ENCODE results near the gene ARIH1.

Gene ARIH1

DNA sequence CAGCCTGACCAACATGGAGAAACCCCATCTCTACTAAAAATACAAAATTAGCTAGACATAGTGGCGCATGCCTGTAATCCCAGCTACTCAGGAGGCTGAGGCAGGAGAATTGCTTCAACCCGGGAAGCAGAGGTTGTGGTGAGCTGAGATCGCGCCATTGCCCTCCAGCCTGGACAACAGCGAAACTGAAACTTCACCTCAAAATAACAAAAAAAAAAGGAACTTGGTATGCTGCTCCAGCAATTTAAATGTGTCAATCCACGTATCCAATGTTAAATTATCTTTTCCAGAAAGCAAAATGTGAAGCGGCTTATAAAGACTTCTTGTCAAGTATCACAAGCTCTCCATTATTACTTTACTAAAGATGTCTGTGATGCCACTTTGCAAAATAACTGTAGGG lies 9.9 kb upstream of the ARIH1 start:
- TF ChIP-seq CTCF (IDR thresholded peaks at IDR 0.05; ENCODE audit: poor library complexity, severe bottlenecking) = no peak
- H3K27ac ChIP-seq (ENCODE audit: poor library complexity, severe bottlenecking) = no peak overlapping the region
- H3K4me3 ChIP-seq (ENCODE audit: severe bottlenecking) = no peak overlapping the region
- ATAC-seq (ENCODE audit: low read depth) = no peak
- no peak for DNase-seq (ENCODE audit: low spot score)
- no peaks in the 10 kb centered on the region for H3K36me3 ChIP-seq (ENCODE audit: low read depth)
- H3K4me1 ChIP-seq (ENCODE audit: insufficient read depth, poor library complexity, severe bottlenecking) = no peaks in the 10 kb centered on the region
- H3K9me3 ChIP-seq (ENCODE audit: severe bottlenecking) = no peaks in the 10 kb centered on the region
- no peaks in the 10 kb centered on the region for H3K27me3 ChIP-seq (ENCODE audit: insufficient read depth, poor library complexity, severe bottlenecking)

DNA sequence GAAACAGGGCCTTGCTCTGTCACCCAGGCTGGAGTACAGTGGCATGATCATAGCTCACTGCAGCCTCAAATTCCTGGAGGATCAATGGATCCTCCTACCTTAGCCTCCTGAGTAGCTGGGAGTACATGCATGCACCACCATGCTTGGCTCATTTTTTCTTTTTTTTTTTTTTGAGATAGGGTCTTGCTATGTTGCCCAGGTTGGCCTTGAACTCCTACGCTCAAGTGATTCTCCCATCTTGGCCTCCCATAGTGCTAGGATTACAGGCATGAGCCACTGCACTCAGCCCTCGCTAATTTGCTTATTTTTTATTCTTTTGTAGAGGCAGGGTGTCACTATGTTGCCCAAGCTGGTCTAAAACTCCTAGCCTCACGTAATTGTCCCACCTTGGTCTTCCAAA lies 6.0 kb upstream of the ARIH1 start:
- Histone ChIP-seq H3K27ac (ENCODE audit: poor library complexity, severe bottlenecking) (no peak overlapping the region), H3K4me1 (ENCODE audit: insufficient read depth, poor library complexity, severe bottlenecking) (no peaks in the 10 kb centered on the region), H3K9me3 (ENCODE audit: severe bottlenecking) (no peaks in the 10 kb centered on the region), H3K27me3 (ENCODE audit: insufficient read depth, poor library complexity, severe bottlenecking) (no peaks in the 10 kb centered on the region), H3K36me3 (ENCODE audit: low read depth) (no peaks in the 10 kb centered on the region), H3K4me3 (ENCODE audit: severe bottlenecking) (no peak overlapping the region)
- no peak for ATAC-seq (ENCODE audit: low read depth)
- no peak for DNase-seq (ENCODE audit: low spot score)
- no peak for TF ChIP-seq CTCF (IDR thresholded peaks at IDR 0.05; ENCODE audit: poor library complexity, severe bottlenecking)

DNA sequence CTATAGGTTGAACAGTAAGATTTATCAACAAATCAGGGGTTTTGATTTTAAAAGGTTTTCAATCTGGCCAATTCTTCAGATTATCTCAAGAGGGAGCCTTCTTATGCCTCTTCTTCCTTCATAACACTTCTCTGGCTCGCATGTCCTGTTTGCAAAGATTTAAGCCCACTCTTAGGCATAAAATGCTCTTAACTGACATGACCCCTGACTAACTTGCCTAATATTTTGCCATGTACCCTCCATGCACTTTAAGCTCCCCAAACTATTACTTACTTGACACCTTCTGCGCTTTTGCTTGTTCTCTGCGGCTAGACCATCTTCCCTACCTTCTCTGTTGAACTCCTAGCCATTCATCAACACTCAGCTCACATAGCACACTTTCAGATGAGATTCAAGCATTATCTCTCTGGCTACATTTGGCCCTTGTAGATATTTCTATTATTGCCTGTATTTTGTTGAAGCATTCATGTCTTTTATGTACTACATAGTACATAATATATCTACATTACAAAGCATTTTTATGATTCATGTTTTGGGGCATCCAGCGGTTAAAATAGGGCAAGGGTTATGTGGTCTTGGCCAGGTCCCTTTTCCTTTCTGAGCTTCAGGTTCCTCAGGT lies 1.0 kb upstream of the ARIH1 start:
- no peak for TF ChIP-seq CTCF (IDR thresholded peaks at IDR 0.05; ENCODE audit: poor library complexity, severe bottlenecking)
- Histone ChIP-seq H3K4me3 (ENCODE audit: severe bottlenecking) (peak overlapping the region; percentile 79), H3K27ac (ENCODE audit: poor library complexity, severe bottlenecking) (peak overlapping the region; percentile 85), H3K27me3 (ENCODE audit: insufficient read depth, poor library complexity, severe bottlenecking) (no peaks in the 10 kb centered on the region), H3K4me1 (ENCODE audit: insufficient read depth, poor library complexity, severe bottlenecking) (peaks cover 17% of the 10 kb centered on the region), H3K9me3 (ENCODE audit: severe bottlenecking) (no peaks in the 10 kb centered on the region), H3K36me3 (ENCODE audit: low read depth) (peaks cover 26% of the 10 kb centered on the region)
- no peak for DNase-seq (ENCODE audit: low spot score)
- ATAC-seq (ENCODE audit: low read depth) = no peak

DNA sequence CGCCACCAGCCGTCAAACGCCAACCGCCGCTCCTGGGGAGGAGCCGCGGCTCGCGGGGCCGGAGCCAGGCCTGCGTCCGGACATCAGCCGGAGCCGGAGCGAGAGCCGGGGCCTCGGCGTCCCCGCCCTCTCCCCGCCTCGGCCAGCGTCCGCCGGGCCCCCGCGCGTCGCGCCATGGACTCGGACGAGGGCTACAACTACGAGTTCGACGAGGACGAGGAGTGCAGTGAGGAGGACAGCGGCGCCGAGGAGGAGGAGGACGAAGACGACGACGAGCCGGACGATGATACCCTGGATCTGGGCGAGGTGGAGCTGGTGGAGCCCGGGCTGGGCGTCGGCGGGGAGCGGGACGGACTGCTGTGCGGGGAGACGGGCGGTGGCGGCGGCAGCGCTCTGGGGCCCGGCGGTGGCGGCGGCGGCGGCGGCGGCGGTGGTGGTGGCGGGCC lies 359 bp downstream of the ARIH1 start:
- no peak for TF ChIP-seq CTCF (IDR thresholded peaks at IDR 0.05; ENCODE audit: poor library complexity, severe bottlenecking)
- peak; percentile 74 for DNase-seq (ENCODE audit: low spot score)
- H3K27ac ChIP-seq (ENCODE audit: poor library complexity, severe bottlenecking) = peak overlapping the region; percentile 85
- H3K9me3 ChIP-seq (ENCODE audit: severe bottlenecking) = no peaks in the 10 kb centered on the region
- H3K4me1 ChIP-seq (ENCODE audit: insufficient read depth, poor library complexity, severe bottlenecking) = peaks cover 17% of the 10 kb centered on the region
- H3K4me3 ChIP-seq (ENCODE audit: severe bottlenecking) = peak overlapping the region; percentile 79
- peaks cover 40% of the 10 kb centered on the region for H3K36me3 ChIP-seq (ENCODE audit: low read depth)
- H3K27me3 ChIP-seq (ENCODE audit: insufficient read depth, poor library complexity, severe bottlenecking) = no peaks in the 10 kb centered on the region
- peak; percentile 49 for ATAC-seq (ENCODE audit: low read depth)

- Histone ChIP-seq H3K9me3 (ENCODE audit: severe bottlenecking) (no peaks in the 10 kb centered on the region), H3K4me1 (ENCODE audit: insufficient read depth, poor library complexity, severe bottlenecking) (peaks cover 17% of the 10 kb centered on the region), H3K27ac (ENCODE audit: poor library complexity, severe bottlenecking) (peak overlapping the region; percentile 85), H3K36me3 (ENCODE audit: low read depth) (peaks cover 46% of the 10 kb centered on the region), H3K27me3 (ENCODE audit: insufficient read depth, poor library complexity, severe bottlenecking) (no peaks in the 10 kb centered on the region), H3K4me3 (ENCODE audit: severe bottlenecking) (peak overlapping the region; percentile 79)
- ATAC-seq (ENCODE audit: low read depth) (peak; percentile 71), DNase-seq (ENCODE audit: low spot score) (peak; percentile 91)
- TF ChIP-seq CTCF (IDR thresholded peaks at IDR 0.05; ENCODE audit: poor library complexity, severe bottlenecking) = peak; percentile 22
Observed at GRCh38 chr15:72474912-72475628, 940 bp downstream of the ARIH1 start.

Measured in RWPE2 (cell line).